Glutamatergic neuron (in vitro differentiated cells): ENCODE measurements around the gene SLX4IP. TPM values are rescaled to one million over a fixed set of nuclear protein-coding genes. Genes with fewer than 3 reads are reported as not detected.

Experiments
- DNase-seq: peaks from one replicate; pipeline ENCODE4 v3.0.0; 2022
- H3K27ac Mint-ChIP-seq: one replicate; pipeline ENCODE4 v1.8.0; 2020; ENCODE audit warnings: mild to moderate bottlenecking, mixed read lengths, inconsistent platforms; ENCODE audit not compliant: unreplicated experiment
- H3K27me3 Mint-ChIP-seq: one replicate; pipeline ENCODE4 v1.8.0; 2020; ENCODE audit warnings: mild to moderate bottlenecking, moderate library complexity, mixed read lengths, inconsistent platforms; ENCODE audit not compliant: unreplicated experiment
- H3K36me3 Mint-ChIP-seq: one replicate; pipeline ENCODE4 v1.8.0; 2020; ENCODE audit warnings: mild to moderate bottlenecking, mixed read lengths, inconsistent platforms; ENCODE audit not compliant: unreplicated experiment
- H3K4me1 Mint-ChIP-seq: one replicate; pipeline ENCODE4 v1.8.0; 2020; ENCODE audit warnings: mild to moderate bottlenecking, low read depth, mixed read lengths, inconsistent platforms; ENCODE audit not compliant: unreplicated experiment
- H3K4me3 Mint-ChIP-seq: one replicate; pipeline ENCODE4 v1.8.0; 2020; ENCODE audit warnings: mild to moderate bottlenecking, mixed read lengths, inconsistent platforms; ENCODE audit not compliant: unreplicated experiment
- H3K9me3 Mint-ChIP-seq: one replicate; pipeline ENCODE4 v1.8.0; 2020; ENCODE audit warnings: mild to moderate bottlenecking, moderate library complexity, mixed read lengths, inconsistent platforms; ENCODE audit not compliant: unreplicated experiment
- total RNA-seq: library from RNA; stranded (reverse); fragmentation: NEBNext Ultra II Directional; extraction: Animal tissue kit (Norgen Biotek cat#: 25700); gene quantifications from one replicate; pipeline ENCODE4 v1.2.1, GENCODE V29; 2021; ENCODE audit not compliant: unreplicated experiment
- TF ChIP-seq, protein P1 (sequence below): fragments of 200-600 bp; sonication (generic); IDR thresholded peaks from one replicate; pipeline ENCODE4 v1.5.0; 2021; ENCODE audit not compliant: partially characterized antibody, unreplicated experiment

SLX4IP gene
- total RNA-seq, 1 donor from 2014 or later = 7.9 TPM

DNA sequence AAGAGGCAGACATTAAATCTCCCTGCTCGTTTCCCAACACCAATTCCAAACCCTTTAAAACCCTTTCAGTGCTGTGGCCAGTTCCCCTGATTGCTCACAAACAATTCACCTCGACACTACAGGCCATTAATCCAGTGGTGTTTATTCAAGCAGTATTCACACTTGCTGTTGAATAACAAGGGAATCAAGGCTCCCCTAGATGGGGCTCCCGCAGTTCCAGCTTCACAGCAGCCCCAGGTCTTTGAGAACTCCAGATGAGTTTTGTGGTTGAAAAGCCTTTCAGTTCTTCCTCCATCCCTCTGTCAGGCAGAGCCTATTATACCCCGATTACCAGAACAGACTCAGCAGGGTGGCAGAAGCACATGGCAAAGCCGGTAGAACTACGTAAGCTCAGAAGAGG lies 202.5 kb downstream of the SLX4IP start:
- H3K36me3 Mint-ChIP-seq = peaks cover 5% of the 10 kb centered on the region
- TF ChIP-seq, protein P1, sequence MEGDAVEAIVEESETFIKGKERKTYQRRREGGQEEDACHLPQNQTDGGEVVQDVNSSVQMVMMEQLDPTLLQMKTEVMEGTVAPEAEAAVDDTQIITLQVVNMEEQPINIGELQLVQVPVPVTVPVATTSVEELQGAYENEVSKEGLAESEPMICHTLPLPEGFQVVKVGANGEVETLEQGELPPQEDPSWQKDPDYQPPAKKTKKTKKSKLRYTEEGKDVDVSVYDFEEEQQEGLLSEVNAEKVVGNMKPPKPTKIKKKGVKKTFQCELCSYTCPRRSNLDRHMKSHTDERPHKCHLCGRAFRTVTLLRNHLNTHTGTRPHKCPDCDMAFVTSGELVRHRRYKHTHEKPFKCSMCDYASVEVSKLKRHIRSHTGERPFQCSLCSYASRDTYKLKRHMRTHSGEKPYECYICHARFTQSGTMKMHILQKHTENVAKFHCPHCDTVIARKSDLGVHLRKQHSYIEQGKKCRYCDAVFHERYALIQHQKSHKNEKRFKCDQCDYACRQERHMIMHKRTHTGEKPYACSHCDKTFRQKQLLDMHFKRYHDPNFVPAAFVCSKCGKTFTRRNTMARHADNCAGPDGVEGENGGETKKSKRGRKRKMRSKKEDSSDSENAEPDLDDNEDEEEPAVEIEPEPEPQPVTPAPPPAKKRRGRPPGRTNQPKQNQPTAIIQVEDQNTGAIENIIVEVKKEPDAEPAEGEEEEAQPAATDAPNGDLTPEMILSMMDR = no peak
- no peak for DNase-seq
- no peaks in the 10 kb centered on the region for H3K4me1 Mint-ChIP-seq
- peaks cover 3% of the 10 kb centered on the region for H3K9me3 Mint-ChIP-seq
- no peak overlapping the region for H3K4me3 Mint-ChIP-seq
- peaks cover 2% of the 10 kb centered on the region for H3K27me3 Mint-ChIP-seq
- H3K27ac Mint-ChIP-seq = no peak overlapping the region

DNA sequence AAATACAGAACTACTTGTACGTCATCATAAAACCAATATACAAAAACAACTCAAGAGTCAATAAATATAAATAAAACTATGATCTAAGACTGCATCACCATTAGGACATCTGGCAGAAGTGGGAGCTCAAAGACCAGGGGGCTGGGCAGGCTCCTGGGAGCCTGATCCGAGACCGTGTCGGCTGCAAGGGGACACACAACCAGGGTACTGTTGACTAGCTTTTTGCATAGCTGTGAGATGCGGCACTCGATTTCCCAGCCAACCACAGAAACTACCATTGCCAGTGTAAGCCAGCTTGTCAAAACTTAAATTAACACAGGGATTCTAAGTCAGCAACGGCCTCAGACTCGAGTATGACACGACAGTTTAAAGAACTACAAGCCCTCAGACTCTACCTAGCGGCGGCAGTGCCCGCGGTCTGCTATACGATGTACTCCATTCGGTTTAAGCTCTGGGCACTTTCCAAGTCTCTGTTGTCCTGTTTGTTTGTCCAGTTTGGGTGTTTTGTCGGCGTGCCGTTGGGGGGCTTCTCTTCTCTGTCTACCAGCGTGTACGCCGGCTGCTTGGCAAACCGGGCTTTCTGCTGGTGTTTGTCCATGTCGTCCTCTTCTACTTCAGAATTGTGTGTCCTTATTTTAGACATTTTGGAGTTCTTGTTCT lies 204.1 kb downstream of the SLX4IP start:
- Mint-ChIP-seq H3K4me3 (no peak overlapping the region), H3K27ac (no peak overlapping the region), H3K36me3 (peaks cover 5% of the 10 kb centered on the region), H3K4me1 (peaks cover 6% of the 10 kb centered on the region), H3K9me3 (peaks cover 3% of the 10 kb centered on the region), H3K27me3 (peaks cover 2% of the 10 kb centered on the region)
- TF ChIP-seq, protein P1 = no peak
- no peak for DNase-seq

DNA sequence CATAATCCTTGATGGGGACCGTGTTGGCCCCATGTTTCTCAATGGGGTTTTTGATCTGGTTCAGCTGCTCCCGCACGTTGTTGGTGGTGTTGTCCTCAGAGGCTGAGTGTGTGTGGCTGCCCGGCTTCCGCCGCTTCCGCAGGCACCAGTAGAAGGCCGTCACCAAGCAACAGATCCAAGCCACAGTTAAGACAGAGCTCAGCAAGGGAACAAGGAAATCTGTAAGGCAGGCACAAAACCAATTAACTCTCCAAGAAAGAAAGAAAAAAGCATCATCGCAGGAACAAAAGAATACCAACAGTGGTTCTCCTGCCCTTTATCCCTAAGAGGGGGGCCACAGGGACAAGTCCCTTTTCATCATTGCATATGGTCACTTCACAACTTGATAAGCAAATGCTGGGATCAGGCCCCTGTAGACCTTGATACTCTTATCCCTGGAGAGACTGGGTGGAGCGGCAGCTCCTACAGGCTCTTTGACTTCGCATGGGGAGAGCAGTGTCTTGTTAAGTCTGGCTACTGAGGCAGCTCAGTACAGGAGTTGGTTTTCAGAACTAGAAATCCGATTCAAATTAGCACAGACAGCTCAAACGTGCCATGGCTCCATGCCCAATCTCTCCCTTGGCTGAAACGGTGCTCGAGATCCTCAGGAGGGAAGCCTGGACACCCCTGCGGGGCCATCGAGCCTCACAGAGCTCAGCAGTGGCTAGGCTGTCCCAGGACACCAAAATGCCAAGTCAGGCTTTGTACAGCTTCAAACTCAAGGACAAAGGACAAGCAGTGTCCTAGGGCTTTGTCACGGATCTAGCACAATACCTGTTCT lies 204.8 kb downstream of the SLX4IP start:
- peaks cover 3% of the 10 kb centered on the region for H3K9me3 Mint-ChIP-seq
- DNase-seq = no peak
- H3K4me1 Mint-ChIP-seq = peaks cover 13% of the 10 kb centered on the region
- H3K27ac Mint-ChIP-seq = no peak overlapping the region
- H3K27me3 Mint-ChIP-seq = peaks cover 2% of the 10 kb centered on the region
- TF ChIP-seq, protein P1 = no peak
- H3K36me3 Mint-ChIP-seq = peaks cover 5% of the 10 kb centered on the region
- no peak overlapping the region for H3K4me3 Mint-ChIP-seq

DNA sequence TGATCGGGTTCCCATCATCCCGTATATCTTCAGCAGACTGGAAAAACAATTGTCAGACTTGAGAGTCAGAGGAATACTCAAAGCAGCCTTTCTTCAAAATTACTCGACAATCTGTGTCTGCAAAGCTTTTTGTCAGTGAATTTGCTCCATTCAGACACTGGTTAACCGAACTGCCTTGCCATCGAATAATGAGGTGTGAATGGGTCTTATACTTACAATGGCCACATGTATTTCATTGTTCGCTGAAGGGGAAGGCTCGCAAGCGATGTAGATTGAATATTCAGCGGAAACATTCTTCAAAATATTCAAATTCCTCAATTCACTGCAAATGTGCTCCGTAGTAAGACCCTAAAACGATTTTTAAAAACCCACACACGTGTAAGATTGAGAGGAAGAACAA lies 205.8 kb downstream of the SLX4IP start:
- peaks cover 2% of the 10 kb centered on the region for H3K27me3 Mint-ChIP-seq
- H3K4me3 Mint-ChIP-seq = no peak overlapping the region
- peaks cover 3% of the 10 kb centered on the region for H3K9me3 Mint-ChIP-seq
- TF ChIP-seq, protein P1 = no peak
- peaks cover 5% of the 10 kb centered on the region for H3K36me3 Mint-ChIP-seq
- no peak for DNase-seq
- no peak overlapping the region for H3K27ac Mint-ChIP-seq
- peaks cover 16% of the 10 kb centered on the region for H3K4me1 Mint-ChIP-seq

DNA sequence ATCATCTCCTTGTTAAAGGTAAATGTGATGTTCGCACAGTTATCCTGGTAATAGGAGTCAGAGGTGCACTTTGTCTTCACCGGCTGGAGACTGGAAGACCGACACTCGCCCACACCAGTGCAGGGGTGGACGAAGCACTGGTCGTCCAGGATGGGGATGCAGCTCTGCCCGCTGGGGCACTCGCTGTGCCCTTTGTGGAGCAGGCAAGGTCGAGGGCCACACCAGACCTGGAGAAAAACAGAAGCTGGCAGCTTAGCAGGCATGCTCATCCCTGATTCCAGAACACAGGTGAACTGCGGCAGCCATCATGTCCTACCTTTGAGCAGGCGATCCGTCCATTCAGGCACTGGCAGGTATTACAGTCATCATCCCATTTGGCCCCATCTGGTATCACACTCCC lies 206.4 kb downstream of the SLX4IP start:
- H3K36me3 Mint-ChIP-seq = peaks cover 5% of the 10 kb centered on the region

More for the DNA sequence above, 206.4 kb downstream of the SLX4IP start:
- H3K4me3 Mint-ChIP-seq = no peak overlapping the region
- TF ChIP-seq, protein P1 = no peak
- H3K27ac Mint-ChIP-seq = no peak overlapping the region
- peaks cover 2% of the 10 kb centered on the region for H3K27me3 Mint-ChIP-seq
- no peak for DNase-seq
- peaks cover 16% of the 10 kb centered on the region for H3K4me1 Mint-ChIP-seq
- peaks cover 3% of the 10 kb centered on the region for H3K9me3 Mint-ChIP-seq
